TTC549 (cell line): Measurements from ENCODE around the gene LIAS.
A peak's percentile ranks its signal among the peaks of the same experiment; 100 is the strongest.
"Not testable (repeated sequence)": the region's sequence is repeated elsewhere in the genome, so short reads cannot be mapped to it uniquely, and the experiment has no call there.

Source experiments
- FAIRE-seq: peaks from 2 replicates; lab custom pipeline; 2012; peaks lifted over from hg19 to GRCh38; lab: Jason Lieb, UNC

The LIAS gene

DNA sequence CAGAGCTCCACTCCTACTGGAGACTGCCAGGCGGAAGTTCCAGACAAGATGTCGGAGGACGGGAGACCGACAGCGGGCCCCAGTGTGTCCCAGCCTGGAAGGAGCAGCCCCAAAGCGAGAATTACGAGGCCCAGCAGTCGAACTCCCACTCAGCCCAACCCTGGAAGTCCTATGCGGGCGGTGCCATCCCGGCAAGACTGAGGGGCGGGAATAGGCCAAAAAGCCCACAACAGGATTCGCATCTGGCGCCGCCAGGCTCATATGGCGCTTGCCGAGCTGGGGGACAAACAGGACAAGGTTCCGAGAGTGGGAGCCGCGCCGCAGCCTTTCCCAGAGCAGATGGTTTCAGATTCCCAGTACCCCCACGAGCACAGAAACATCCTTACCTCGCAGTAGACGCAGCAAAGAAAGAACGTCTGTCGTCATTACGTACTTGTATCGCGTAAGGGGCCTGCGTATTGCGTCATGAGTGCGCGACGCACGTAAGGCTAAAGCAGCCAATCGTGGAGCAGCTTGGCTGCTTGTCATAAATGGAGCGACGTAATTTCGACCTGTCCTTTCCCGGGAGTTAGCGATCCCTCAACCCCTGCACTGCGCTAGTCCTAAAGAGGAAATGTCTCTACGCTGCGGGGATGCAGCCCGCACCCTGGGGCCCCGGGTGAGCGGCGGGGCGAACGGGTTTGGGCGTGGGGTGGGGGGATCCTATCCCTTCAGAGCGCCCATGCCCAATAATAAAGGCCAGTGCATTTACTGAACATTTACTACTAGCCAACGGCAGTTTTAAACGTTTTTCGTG lies at the start of gene LIAS, which contains the start of gene RPL9:
Gene LIAS, plus strand, starts transcription at position 552 of the 796 bp plus-strand sequence. Its CDS starts 62 bp downstream, at position 614.
Gene RPL9, minus strand, starts transcription at position 418 of the 796 bp plus-strand sequence. CDS start 483 bp downstream, outside the sequence.
- peak; percentile 91 for FAIRE-seq

- no peak for FAIRE-seq
Measured at GRCh38 chr4:39410415-39410814, 48.4 kb upstream of the LIAS start.

GRCh38 chr4:39411561-39411960 lies 47.3 kb upstream of the LIAS start:
- not testable (repeated sequence) for FAIRE-seq

DNA sequence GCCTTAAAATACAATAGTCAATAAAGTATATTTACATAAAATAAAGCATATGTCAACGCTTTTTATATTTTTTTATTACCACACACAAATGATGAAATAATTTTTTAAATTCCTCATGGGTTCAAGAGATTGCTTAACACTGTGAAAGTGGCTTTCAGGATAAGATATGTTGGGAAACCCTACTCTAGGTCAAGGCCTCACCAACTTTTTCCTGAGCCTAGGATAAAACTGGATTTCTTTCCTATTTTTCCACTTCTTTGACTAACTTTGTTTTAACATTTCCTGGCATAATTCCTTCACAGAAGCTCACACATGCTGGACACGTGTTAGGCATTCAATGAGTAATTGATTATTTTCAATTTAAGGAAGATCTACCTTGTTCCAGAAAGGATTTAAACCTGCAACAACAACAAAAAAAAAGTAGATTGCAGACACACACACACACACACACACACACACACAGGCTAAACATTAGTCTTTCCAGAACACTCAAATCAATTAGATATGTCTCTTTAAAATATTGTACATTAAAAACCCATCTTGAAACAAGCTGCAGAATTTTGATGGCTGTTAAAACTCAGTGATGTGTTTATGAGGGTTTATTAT lies 43.1 kb upstream of the LIAS start:
- FAIRE-seq = no peak

GRCh38 chr4:39422247-39422646 lies 36.6 kb upstream of the LIAS start:
- no peak for FAIRE-seq

GRCh38 chr4:39425297-39425696 lies 33.6 kb upstream of the LIAS start:
- not testable (repeated sequence) for FAIRE-seq

GRCh38 chr4:39426728-39427127 lies 32.1 kb upstream of the LIAS start:
- no peak for FAIRE-seq

- no peak for FAIRE-seq
Measured at GRCh38 chr4:39427520-39428114, 31.2 kb upstream of the LIAS start.

GRCh38 chr4:39429476-39430334 lies 29.2 kb upstream of the LIAS start:
- no peak for FAIRE-seq

- FAIRE-seq = no peak
Measured at GRCh38 chr4:39433878-39434492, 24.9 kb upstream of the LIAS start.

- no peak for FAIRE-seq
Measured at GRCh38 chr4:39435659-39436563, 22.9 kb upstream of the LIAS start.

GRCh38 chr4:39441593-39441992 lies 17.3 kb upstream of the LIAS start:
- no peak for FAIRE-seq

DNA sequence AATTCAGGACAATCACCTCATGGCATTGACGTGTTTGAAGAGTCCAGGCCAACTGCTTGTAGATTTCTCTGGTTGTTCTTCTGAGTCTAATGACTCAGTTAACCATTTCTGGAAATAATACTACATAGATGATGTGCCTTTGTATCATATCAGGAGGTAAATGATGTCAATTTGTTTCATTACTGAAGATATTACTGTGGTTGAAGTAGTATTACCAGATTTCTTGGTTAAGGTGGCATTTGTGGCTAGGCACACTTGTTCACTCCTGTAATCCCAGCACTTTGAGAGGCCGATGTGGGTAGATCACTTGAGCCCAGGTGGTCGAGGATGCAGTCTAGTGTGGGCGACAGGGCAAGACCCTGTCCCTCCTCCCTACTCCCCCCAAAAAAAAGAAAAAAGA lies 15.9 kb upstream of the LIAS start:
- FAIRE-seq = no peak

- no peak for FAIRE-seq
Measured at GRCh38 chr4:39446483-39446841, 12.4 kb upstream of the LIAS start.

DNA sequence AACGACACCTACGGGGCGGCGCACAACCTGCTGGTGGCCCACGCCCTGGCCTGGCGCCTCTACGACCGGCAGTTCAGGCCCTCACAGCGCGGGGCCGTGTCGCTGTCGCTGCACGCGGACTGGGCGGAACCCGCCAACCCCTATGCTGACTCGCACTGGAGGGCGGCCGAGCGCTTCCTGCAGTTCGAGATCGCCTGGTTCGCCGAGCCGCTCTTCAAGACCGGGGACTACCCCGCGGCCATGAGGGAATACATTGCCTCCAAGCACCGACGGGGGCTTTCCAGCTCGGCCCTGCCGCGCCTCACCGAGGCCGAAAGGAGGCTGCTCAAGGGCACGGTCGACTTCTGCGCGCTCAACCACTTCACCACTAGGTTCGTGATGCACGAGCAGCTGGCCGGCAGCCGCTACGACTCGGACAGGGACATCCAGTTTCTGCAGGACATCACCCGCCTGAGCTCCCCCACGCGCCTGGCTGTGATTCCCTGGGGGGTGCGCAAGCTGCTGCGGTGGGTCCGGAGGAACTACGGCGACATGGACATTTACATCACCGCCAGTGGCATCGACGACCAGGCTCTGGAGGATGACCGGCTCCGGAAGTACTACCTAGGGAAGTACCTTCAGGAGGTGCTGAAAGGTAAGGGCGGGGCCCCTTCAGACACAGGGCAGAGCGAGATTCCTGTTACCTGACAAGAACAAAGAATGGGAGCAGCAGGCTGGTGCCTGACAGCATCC lies 11.8 kb upstream of the LIAS start:
- FAIRE-seq = no peak

GRCh38 chr4:39450618-39451017 lies 8.2 kb upstream of the LIAS start:
- no peak for FAIRE-seq

DNA sequence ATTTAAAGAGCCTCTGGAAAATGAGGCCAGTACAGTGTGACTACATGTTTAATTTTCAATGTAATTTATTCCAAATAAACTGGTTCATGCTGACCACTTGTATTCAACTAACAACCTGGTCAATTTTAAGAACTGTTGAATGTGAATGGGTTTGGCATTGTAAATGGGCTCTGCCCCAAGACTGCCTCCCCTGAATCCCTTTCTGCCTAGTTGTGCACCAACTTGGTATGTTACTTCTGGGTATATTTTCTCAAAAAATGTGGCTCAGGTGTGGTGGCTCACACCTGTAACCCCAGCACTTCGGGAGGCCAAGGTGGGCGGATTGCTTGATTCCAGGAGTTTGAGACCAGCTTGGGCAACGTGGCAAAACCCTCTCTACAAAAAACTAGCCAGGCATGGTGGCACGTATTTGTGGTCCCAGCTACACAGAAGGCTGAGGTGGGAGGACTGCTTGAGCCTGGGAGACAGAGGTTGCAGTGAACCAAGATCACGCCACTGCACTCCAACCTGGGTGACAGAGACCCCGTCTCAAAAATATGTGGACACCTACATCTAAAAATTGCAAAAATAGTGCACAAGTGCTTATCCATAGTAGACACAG lies 7.3 kb upstream of the LIAS start:
- FAIRE-seq = no peak

- no peak for FAIRE-seq
Measured at GRCh38 chr4:39452153-39452859, 6.5 kb upstream of the LIAS start.
